CD4-positive, alpha-beta T cell treated with Interleukin-21 for 1 hour (primary cell): ENCODE measurements around the gene WDR20.
"Not testable (repeated sequence)": the region's sequence is repeated elsewhere in the genome, so short reads cannot be mapped to it uniquely, and the experiment has no call there.

Source experiments
- DNase-seq: peaks from one replicate; pipeline ENCODE4 v3.0.0-alpha.2; 2020

WDR20 gene

DNA sequence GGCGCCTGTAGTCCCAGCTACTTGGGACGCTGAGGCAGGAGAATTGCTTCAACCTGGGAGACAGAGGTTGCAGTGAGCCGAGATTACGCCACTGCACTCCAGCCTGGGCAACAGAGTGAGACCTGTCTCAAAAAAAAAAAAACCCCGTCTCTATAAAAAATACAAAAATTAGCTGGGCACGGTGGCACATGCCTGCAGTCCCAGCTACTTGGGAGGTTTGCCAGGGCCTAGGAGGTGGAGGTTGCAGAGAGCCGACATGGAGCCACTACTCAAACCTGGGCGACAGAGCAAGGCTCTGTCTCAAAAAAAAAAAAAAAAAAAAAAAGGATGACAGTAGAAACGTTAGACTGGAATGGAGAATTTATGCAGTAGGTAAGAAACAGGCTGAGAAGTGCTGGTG lies 5.7 kb upstream of the WDR20 start:
- DNase-seq: not testable (repeated sequence)

DNA sequence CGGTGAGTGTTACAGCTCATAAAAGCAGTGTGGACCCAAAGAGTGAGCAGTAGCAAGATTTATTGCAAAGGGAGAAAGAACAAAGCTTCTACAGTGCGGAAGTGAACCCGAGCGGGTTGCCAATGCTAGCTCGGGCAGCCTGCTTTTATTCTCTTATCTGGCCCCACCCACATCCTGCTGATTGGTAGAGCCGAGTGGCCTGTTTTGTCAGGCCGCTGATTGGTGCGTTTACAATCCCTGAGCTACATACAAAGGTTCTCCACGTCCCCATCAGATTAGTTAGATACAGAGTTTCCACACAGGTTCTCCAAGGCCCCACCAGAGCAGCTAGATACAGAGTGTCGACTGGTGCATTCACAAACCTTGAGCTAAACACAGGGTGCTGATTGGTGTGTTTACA lies 5.0 kb upstream of the WDR20 start:
- not testable (repeated sequence) for DNase-seq

DNA sequence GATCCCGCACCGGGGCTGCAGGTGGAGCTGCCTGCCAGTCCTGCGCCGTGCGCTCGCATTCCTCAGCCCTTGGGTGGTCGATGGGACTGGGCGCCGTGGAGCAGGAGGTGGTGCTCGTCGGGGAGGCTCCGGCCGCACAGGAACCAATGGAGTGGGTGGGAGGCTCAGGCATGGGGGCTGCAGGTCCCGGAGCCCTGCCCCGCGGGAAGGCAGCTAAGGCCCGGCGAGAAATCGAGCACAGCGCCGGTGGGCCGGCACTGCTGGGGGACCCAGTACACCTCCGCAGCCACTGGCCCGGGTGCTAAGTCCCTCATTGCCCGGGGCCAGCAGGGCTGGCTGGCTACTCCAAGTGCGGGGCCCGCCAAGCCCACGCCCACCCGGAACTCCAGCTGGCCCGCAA lies 4.2 kb upstream of the WDR20 start:
- DNase-seq: not testable (repeated sequence)

DNA sequence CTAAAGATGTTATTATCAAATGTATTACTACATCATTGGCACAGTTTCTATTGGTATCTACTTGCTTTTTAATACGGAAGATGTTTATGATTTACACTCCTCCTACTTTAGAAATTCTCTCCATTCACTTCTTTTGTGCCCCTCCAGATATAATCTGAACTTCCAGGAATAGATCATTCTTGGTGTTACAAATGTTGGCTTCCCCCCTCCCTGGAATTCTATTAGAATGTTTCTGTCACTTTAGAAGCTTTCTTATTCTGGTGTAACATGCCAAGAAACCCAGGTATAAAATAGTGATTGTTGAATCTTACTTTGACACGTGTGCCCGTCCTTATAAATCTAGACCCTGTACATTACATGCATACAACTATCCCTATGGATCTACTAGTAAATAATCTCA lies 1.2 kb upstream of the WDR20 start:
- DNase-seq: no peak

DNA sequence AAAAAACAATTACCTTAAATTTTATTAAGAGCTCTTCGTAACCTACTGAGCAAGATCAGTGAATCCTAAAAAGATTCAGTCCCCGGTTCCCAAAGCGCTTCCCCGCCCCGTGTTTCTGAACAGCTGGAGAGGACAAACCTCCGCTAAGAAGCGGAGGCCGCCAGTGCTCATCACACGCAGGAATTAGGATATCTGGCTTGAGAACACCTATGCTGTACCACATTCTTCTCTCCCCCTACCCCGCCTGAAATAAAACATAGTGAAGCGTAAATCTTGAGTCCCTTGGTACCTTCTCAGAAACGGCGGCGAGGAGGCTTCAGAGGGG lies 774 bp upstream of the WDR20 start:
- no peak for DNase-seq

DNA sequence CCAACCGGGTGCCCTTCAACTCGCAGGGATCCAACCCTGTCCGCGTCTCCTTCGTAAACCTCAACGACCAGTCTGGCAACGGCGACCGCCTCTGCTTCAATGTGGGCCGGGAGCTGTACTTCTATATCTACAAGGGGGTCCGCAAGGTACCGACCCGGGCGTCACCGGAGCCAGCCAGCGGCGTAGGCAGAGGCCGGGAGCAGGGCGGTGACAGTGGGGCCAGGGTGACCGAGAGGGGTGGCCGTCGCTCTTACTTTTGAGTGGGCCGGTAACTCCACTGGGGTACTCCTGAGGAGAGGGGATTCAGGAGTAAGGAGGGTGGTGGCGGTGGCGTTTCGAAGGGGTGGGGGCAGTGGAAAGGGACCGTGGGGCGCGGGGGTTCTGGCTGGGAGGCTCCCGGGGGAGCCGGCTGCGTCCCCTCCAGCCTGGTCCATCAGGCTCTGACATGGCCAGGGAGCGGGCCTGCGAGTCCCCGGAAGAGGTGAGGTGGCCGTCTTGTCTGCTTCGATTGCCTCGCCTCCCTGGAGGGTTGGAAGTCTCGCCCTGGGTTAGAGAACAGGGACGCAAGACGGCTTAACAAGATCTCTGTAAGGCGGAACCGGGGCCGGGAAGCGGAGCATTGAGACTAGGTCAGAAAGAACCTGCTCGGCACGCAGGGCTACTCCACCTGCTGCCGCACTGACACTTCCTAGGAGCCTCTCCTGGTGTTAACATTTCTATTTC lies 491 bp downstream of the WDR20 start:
- peak; percentile 30 for DNase-seq

DNA sequence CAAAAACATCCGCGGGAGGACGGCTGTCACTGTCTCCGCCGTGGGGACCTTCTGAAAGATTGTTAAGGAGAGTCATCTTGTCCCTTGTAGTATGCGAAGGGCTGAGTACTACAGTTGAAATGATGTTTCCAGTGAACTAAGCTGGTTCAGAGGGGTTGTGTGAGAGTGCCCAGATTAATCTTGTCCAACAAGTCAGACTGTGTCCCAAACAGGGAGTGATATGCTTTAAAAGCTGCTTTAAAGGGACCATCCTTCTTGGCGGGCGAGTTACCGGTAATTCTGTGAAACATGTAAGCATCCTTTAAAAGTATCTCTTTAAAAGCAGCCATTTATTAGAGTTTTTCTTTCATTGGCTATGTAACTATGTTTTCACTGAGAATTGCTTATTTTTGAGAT lies 1.1 kb downstream of the WDR20 start:
- no peak for DNase-seq

DNA sequence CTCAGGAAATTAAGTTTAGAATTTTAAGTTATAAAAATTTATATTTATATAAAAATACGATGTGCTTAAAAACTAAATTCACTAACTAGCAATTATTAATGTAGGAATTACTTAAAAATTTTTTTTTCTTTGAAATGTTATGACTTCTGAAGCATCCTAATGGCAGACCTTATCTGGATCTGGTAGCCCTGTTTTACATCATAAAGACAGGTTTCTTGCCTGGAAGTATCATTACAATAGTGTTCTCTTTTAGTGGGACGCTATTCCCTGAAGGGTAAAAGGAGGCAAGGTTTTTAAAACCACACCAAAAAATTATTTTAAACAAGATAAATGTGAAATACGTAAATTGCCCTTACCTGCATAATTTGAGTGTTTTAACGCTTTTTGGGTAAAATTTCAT lies 2.1 kb downstream of the WDR20 start:
- no peak for DNase-seq

DNA sequence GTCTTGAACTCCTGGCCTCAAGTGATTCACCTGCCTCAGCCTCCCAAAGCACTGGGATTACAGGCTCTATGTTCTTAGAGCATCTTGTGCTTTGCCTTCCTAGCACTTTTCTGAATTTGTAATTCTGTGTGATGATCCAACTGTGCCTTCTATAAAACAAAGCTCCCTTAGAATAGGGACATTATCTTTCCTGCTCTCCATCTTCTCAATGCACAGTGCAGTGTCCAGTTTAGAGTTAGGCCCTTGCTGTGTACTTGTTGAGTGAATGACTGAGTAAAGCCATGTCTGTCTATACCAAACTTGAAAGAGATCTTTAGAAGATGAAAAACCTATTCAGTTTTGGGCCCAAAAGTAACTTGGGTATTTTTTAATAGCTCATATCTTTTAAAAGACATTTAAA lies 5.2 kb downstream of the WDR20 start:
- DNase-seq: no peak

DNA sequence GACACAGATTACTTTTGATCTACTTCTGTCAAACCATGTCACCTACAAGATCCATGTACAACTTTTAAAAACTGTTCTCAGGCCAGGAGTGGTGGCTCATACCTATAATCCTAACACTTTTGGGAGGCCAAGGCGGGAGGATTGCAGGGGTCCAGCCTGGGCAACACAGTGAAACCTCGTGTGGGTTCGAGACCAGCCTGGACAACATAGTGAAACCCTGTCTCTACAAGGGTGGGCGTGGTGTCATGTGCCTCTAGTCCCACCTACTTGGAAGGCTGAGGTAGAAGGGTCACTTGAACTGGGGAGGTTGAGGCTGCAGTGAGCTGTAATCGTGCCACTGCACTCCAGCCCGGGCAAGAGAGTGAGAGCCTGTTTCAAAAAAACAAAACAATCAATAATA lies 5.7 kb downstream of the WDR20 start:
- DNase-seq: no peak

DNA sequence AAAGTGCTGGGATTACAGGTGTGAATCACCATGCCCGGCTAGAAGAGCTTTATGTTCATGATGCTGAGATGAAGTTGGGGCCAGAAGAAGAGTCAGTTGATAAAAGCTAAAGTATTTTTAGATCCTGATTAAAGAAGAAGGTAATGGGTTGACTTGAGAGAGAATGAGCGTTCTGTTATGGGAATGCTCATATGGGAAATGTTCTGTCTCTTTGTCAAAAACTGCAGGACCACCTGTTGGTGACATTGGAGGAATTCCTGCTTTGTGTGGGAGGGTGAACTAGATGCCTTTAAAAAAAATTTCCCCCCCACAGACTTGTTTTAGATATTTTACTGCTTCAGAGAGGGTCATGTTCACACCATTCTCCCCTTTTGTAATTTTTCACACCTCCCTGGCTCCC lies 6.7 kb downstream of the WDR20 start:
- DNase-seq: no peak

DNA sequence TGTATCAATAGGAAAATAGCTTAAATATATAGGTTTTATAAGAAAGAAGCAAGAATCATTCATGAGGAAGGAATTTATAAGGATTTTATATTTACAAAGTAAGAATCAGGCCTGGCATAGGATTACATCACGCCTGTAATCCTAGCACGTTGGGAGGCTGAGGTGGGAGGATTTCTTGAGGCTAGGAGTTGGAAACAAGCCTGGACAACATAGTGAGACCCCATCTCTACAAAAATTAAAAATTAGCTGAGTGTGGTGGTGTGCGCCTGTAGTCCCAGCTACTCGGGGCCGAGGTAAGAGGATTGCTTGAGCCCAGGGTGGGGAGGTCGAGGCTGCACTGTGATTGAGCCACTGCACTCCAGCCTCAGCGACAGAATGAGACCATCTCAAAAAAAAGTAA lies 10.4 kb downstream of the WDR20 start:
- no peak for DNase-seq

DNA sequence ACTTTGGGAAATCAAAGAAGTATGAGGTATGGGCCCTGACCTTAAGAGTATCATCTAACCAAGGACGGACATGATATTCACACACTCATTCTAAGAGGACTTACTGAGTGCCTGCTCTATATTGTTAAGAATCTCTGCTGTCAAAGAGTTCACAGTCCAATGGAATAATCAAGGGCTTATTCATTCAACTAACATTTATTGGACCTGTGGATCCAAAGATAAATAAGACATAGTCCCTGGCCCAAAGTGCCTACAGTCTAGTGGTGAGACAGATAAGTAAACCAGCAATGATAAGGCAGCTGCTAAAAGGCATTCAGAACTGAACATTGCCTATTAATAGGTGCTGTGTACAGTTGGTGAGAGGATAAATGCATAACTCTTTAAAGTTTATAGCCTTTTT lies 11.0 kb downstream of the WDR20 start:
- DNase-seq: no peak

DNA sequence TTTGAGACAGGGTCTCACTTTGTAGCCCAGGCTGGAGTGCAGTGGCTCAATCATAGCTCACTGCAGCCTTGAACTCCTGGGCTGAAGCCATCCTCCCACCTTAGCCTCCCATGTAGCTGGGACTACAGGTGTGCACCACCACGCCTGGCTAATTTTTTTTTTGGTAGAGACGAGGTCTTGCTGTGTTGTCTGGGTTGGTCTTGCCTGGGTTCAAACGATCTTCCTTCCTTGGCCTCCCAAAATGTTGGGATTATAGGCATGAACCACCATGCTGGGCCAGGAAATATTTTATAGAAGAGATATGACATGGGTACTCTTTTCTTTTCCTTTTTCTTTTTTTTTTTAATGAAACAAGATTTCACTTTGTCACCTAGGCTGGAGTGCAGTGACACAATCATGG lies 11.7 kb downstream of the WDR20 start:
- DNase-seq: not testable (repeated sequence)

DNA sequence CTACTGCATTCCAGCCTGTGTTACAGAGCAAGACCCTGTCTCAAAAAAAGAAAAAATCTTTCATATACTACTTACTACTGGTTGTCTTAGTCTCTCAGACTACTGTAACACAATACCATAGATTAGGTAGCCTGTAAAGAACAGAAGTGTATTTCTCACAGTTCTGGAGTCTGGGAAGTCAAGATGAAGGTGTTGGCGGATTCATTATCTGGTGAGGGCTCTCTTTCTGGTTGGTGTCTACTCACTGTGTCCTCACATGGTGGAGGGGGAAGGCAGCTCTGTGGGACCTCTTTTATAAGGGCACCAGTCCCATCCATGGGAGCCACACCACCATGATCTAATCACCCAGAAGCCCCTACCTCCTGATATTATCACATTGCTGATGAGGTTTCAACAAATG lies 14.4 kb downstream of the WDR20 start:
- DNase-seq: no peak

DNA sequence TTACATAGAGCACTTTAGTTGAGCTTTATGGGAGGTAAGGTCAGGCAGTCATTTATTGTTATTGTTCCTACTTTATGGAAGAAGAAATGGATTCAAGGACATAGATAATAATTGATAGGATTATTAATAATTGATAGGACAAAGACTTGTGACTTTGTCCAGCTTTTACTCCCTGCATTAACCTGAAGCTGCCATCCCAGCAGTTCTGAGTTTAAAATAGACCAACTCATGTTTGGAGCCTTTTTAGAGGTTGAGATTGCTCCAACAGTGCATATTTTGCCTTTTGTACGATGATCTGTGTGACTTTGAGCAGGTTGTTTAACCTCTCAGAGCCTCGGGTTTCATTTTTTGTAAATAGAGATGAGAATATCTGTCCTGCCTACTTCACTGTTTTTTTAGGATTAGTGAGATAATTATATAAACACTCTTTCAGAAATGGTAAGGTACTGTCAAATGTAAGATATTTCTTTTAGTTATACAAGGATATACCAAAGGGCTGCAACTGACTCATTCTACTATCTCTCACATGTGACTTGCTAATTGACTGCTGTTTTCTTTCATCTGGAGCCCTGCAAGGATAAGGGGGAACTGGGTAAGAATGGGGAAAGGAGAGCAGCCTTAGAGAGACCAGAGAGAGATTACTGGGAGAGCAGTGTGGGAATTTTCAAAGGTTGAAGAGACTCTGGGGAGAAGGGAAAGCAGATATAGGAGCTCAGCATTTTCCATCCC lies 15.3 kb downstream of the WDR20 start:
- DNase-seq: no peak

DNA sequence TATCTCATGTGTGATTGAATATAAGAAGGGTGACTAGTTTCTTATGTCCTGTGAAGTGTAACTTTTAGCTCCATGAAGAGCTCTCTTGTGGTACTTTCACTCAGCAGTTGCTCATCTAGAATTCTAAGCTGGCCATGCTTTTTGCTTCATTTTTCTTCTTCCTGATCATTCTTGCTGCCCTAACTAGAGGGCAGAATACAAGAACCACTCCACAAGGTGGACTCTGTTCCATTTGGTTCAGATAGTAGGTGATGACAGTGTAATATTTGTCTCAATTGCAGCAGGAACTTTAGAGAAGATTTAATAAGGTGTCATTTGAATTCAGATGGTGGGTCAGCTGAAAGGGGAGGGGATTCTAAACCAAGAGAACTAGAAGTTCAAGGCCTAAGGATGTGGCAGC lies 17.6 kb downstream of the WDR20 start:
- DNase-seq: no peak

DNA sequence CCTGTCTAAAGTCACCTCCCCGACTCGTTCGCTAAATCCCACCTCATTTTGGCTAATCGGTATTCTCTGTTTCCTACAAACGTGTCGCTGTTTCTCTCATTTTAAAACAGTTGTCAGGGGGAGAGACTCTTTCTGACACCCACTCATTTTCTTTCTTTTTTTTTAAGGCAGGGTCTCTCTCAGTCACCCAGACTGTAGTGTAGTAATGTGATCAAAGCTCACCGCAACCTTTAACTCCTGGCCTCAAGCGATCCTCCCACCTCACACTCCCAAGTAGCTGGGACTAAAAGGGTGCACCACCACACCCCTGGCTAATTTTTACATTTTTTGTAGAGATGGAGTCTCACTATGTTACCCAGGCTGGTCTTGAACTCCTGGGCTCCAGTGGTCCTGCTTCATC lies 19.1 kb downstream of the WDR20 start:
- DNase-seq: no peak

DNA sequence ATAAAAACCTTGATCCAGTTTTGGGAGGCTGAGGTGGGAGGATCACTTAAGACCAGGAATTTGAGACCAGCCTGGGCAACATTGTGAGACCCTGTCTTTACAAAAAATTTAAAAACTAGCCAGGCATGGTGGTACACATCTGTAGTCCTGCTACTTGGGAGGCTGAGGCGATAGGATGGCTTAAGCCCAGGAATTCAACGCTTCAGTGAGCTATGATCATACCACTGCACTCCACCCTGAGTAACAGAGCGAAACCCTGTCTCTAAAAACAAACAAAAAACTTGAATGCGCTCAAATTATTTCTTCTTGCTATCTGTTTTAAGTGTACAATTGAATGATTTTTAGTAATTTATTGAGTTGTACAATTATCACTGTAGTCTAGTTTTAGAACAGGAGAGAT lies 20.1 kb downstream of the WDR20 start:
- no peak for DNase-seq

DNA sequence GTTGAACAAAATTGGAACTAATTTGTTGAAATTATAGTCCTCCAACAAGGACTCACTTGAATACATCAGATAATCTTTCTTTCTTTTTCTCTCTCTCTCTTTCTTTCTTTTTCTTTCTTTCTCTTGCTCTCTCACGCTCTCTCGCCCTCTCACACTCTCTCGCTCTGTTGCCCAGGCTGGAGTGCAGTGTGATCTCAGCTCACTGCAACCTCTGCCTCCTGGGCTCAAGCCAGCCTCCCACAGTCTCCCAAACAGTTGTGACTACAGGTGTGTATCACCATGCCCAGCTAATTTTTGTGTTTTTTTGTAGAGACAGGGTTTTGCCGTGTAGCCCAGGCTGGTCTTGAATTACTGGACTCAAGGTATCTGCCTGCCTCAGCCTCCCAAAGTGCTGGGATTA lies 22.8 kb downstream of the WDR20 start:
- no peak for DNase-seq

DNA sequence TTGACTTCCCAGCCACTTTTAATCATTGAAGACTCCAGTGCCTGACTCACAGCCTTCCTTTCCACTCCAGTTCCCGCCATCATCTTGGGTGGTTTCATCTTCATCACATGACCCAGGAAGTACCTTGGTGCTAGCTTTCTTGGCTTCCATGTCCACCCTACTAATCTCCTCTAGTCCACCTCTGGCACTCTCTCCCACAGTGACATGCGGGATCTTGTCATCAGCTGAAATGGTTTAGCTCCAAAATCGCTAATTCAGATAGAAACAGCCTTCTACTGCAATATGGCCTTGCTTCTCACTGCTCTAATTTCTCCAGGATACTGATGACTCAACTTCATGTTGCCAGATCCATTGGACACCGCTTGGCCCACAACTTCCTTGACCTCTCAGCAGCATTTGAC lies 24.5 kb downstream of the WDR20 start:
- no peak for DNase-seq

DNA sequence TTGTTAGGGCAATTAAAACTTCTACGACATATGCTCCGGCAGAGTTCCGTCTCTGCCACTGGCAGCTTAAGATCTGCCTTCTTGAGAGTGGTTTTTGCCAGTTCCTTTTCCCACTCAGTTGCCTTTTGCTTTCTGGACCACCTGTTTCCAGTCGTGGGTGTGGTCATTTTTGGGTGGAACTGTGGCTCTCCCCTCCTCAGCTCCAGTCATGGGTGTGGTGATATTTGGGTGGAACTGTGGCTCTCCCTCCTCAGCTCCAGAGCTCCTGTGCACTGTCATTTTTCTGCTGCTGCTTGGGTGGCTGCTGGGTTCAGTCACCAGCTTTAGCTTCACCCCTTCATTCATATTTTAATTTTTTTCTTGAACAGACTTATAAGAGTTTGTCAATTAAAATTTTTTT lies 25.3 kb downstream of the WDR20 start:
- no peak for DNase-seq

DNA sequence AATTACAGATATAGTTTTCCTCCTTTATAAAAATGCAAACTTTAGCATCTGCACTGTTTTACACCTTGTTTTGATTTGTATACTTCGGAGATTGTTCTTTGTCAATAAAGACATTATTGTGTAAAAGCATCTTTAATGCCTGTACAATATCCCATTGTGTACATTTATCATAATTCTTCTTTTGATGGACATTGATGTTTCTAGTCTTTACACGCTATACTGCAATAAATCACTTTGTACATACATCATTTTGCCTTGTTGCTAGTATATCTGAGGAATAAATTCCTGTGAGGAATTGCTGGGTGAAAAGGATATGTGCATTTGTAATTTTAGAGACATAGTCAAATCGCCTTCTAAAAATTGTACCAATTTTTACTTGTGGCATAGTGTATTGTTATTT lies 30.4 kb downstream of the WDR20 start:
- no peak for DNase-seq

DNA sequence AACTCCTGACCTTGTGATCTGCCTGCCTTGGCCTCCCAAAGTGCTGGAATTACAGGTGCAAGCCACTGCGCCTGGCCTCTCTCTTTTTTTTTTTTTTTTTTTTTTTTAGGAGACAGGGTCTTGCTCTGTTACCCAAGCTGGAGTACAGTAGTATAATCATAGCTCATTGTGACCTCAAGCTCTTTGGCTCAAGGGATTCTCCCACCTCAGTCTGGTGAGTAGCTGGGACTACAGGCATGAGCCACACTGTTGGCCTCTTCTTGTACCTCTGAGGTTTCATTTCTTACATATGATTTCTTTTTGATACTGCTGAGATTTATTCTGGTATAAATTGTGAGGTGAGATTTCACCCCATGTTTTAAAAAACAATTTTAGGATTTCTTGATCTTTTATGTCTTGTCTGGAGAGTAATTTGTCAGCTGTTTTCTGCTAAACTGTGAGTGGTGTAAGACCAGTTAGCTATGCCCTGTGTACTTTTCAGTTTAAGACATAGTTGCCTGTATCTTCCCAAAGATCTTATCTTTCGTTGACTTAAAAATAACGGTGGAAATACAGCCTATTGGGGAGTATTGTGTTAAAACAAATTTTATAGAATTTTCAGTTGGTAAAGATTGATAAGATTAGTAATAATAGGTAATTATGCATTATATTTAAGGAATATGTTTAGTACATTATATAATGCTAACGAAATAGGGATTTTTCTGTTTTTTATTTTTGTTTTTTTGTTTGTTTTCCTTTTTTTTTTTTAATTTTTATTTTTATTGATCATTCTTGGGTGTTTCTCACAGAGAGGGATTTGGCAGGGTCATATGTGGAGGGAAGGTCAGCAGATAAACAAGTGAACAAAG lies 31.7 kb downstream of the WDR20 start:
- no peak for DNase-seq

DNA sequence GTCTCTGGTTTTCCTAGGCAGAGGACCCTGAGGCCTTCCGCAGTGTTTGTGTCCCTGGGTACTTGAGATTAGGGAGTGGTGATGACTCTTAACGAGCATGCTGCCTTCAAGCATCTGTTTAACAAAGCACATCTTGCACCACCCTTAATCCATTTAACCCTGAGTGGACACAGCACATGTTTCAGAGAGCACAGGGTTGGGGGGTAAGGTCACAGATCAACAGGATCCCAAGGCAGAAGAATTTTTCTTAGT lies 32.2 kb downstream of the WDR20 start:
- DNase-seq: not testable (repeated sequence)
